HCT116 (cell line): ENCODE data around the gene EIF3J. TPM values are rescaled to one million over a fixed set of nuclear protein-coding genes. Genes with fewer than 3 reads are reported as not detected.

Experiments used
- ATAC-seq: fragments of 200-7000 bp; cut with Tn5 transposase; 2 replicates; pipeline ENCODE4 v1.9.1; 2020; ENCODE audit warnings: mild to moderate bottlenecking, moderate library complexity
- BruUV-seq: library from RNA; stranded (reverse); fragments of 400-500 nt; replicated peaks from 2 replicates; lab custom pipeline; 2021; lab: Mats Ljungman, UMichigan
- CTCF ChIA-PET: fragments of 300-600 bp; sonication (Branson Sonifier 250); formaldehyde crosslinking; loops from one replicate; lab custom pipeline; 2021; ENCODE audit warnings: antibody characterized with exemption; lab: Charles Lee
- POLR2A ChIA-PET: fragments of 300-600, 350-600 bp; sonication (Branson Sonifier 250); formaldehyde crosslinking; loops from one replicate; lab custom pipeline; 2021; ENCODE audit warnings: antibody characterized with exemption; lab: Charles Lee
- RAD21 ChIA-PET, 2 experiments: fragments of 300-600 bp; sonication (Branson Sonifier 250); formaldehyde crosslinking; loops; one replicate each; lab custom pipeline; 2023; ENCODE audit warnings: low total read pairs in 2 of 2; ENCODE audit not compliant: uncharacterized antibody in 2 of 2, unreplicated experiment in 2 of 2, low non-redundant PET in 1 of 2; lab: Charles Lee
- DNase-seq: peaks from one replicate; pipeline ENCODE4 v3.0.0-alpha.2; 2010; ENCODE audit warnings: low read depth, low spot score
- H2AFZ ChIP-seq: fragments of 200-600 bp; shearing (Covaris generic), sonication (generic); 2 replicates; pipeline ENCODE4 v1.6.1; 2017; ENCODE audit warnings: low read depth, mixed run types, mixed read lengths, antibody characterized with exemption, low read length; ENCODE audit not compliant: poor library complexity, severe bottlenecking
- H3K27ac ChIP-seq: 2 replicates; pipeline ENCODE4 v1.5.1; 2012; ENCODE audit warnings: low read depth, low read length
- H3K27me3 ChIP-seq: fragments of 200-600 bp; sonication (generic); 2 replicates; pipeline ENCODE4 v1.6.1; 2016; ENCODE audit warnings: mixed run types, low read length, mixed read lengths; ENCODE audit not compliant: insufficient read depth
- H3K36me3 ChIP-seq, 2 experiments: fragments of 200-500 bp in 1 of 2; fragments of 200-600 bp in 1 of 2; sonication (Bioruptor generic) in 1 of 2; sonication (generic) in 1 of 2; 2 replicates each; pipeline versions ENCODE4 v1.5.1 to v1.6.1; 2014 to 2016; ENCODE audit warnings: low read length in 2 of 2, inconsistent platforms in 1 of 2, mixed read lengths in 1 of 2, mixed run types in 1 of 2; ENCODE audit not compliant: insufficient read depth in 2 of 2, control insufficient read depth in 1 of 2
- H3K4me1 ChIP-seq, 2 experiments: fragments of 200-600 bp in 1 of 2; sonication (generic) in 1 of 2; 2 replicates each; pipeline versions ENCODE4 v1.5.1 to v1.6.1; 2012 to 2017; ENCODE audit warnings: low read length in 2 of 2, inconsistent platforms in 1 of 2, mild to moderate bottlenecking in 1 of 2, mixed read lengths in 1 of 2, mixed run types in 1 of 2, moderate library complexity in 1 of 2; ENCODE audit not compliant: insufficient read depth in 2 of 2, control insufficient read depth in 1 of 2
- H3K4me2 ChIP-seq: fragments of 200-600 bp; sonication (generic); 2 replicates; pipeline ENCODE4 v1.6.1; 2017; ENCODE audit warnings: mixed run types, low read length, mixed read lengths
- H3K4me3 ChIP-seq, 2 experiments: fragments of 200-600 bp in 1 of 2; sonication (generic) in 1 of 2; replicated peaks in 1 of 2; 2 replicates each; pipeline ENCODE4 v1.5.1; 2011 to 2016; ENCODE audit warnings: low read length in 2 of 2, control low read depth in 1 of 2, low read depth in 1 of 2, mild to moderate bottlenecking in 1 of 2, mixed read lengths in 1 of 2, mixed run types in 1 of 2
- H3K79me2 ChIP-seq: fragments of 200-600 bp; sonication (generic); 2 replicates; pipeline ENCODE4 v1.6.1; 2017; ENCODE audit warnings: mild to moderate bottlenecking, mixed run types, low read length, moderate library complexity, mixed read lengths; ENCODE audit not compliant: insufficient read depth
- H3K9ac ChIP-seq: fragments of 200-600 bp; sonication (generic); 2 replicates; pipeline ENCODE4 v1.6.1; 2016; ENCODE audit warnings: low read length, mixed read lengths
- H3K9me2 ChIP-seq: fragments of 200-600 bp; sonication (generic), shearing (Covaris generic); 2 replicates; pipeline ENCODE4 v1.6.1; 2017; ENCODE audit warnings: mixed run types, mild to moderate bottlenecking, moderate library complexity; ENCODE audit not compliant: insufficient read depth
- H3K9me3 ChIP-seq, 2 experiments: fragments of 200-500 bp in 1 of 2; fragments of 200-600 bp in 1 of 2; sonication (Bioruptor generic) in 1 of 2; sonication (generic) in 1 of 2; 2 replicates each; pipeline ENCODE4 v1.6.1; 2014 to 2017; ENCODE audit warnings: low read length in 2 of 2, mixed read lengths in 2 of 2, inconsistent platforms in 1 of 2, low read depth in 1 of 2, mild to moderate bottlenecking in 1 of 2, mixed run types in 1 of 2, moderate library complexity in 1 of 2; ENCODE audit not compliant: control insufficient read depth in 1 of 2, insufficient read depth in 1 of 2
- H4K20me1 ChIP-seq: fragments of 200-600 bp; sonication (generic), shearing (Covaris generic); 2 replicates; pipeline ENCODE4 v1.6.1; 2017; ENCODE audit warnings: mixed run types, mild to moderate bottlenecking, moderate library complexity; ENCODE audit not compliant: insufficient read depth
- ATF3 ChIP-seq: IDR thresholded peaks from 2 replicates; pipeline ENCODE4 v1.6.1; 2012
- CTCF ChIP-seq, 3 experiments: fragments of 200-600 bp in 1 of 3; sonication (generic) in 1 of 3; IDR thresholded peaks in 2 of 3; conservative IDR thresholded peaks in 1 of 3; 2 replicates each; pipeline ENCODE4 v1.5.1; 2012 to 2017; ENCODE audit warnings: low read depth in 2 of 3, low read length in 2 of 3, antibody characterized with exemption in 1 of 3, borderline replicate concordance in 1 of 3, control low read depth in 1 of 3, mild to moderate bottlenecking in 1 of 3, mixed read lengths in 1 of 3, mixed run types in 1 of 3, moderate library complexity in 1 of 3; ENCODE audit not compliant: insufficient read depth in 1 of 3
- EZH2 ChIP-seq: fragments of 200-600 bp; sonication (generic); IDR thresholded peaks from 2 replicates; pipeline ENCODE4 v1.6.1; 2017; ENCODE audit warnings: antibody characterized with exemption, mixed run types
- EZH2phosphoT487 ChIP-seq: fragments of 200-600 bp; IDR thresholded peaks from 2 replicates; pipeline ENCODE4 v1.6.1; 2018; ENCODE audit warnings: antibody characterized with exemption, borderline replicate concordance
- MAX ChIP-seq: IDR thresholded peaks from 2 replicates; pipeline ENCODE4 v1.6.1; 2012
- POLR2A ChIP-seq: IDR thresholded peaks from 2 replicates; pipeline ENCODE4 v1.7.0; 2011; ENCODE audit warnings: borderline replicate concordance; ENCODE audit not compliant: insufficient read depth, insufficient read length; ENCODE audit errors: extremely low read depth
- RAD21 ChIP-seq: IDR thresholded peaks from 2 replicates; pipeline ENCODE4 v1.6.1; 2012; ENCODE audit warnings: low read depth, mild to moderate bottlenecking
- REST ChIP-seq: IDR thresholded peaks from 2 replicates; pipeline ENCODE4 v1.6.1; 2012; ENCODE audit warnings: low read depth
- SIN3A ChIP-seq: IDR thresholded peaks from 2 replicates; pipeline ENCODE4 v1.6.1; 2012; ENCODE audit warnings: low read depth
- SP1 ChIP-seq: IDR thresholded peaks from 2 replicates; pipeline ENCODE4 v1.6.1; 2012; ENCODE audit warnings: low read depth
- SRF ChIP-seq: IDR thresholded peaks from 2 replicates; pipeline ENCODE4 v1.6.1; 2012; ENCODE audit warnings: low read depth
- TCF7L2 ChIP-seq: IDR thresholded peaks from 2 replicates; pipeline ENCODE4 v1.7.0; 2011; ENCODE audit warnings: borderline replicate concordance, inconsistent platforms; ENCODE audit not compliant: insufficient read depth, insufficient read length; ENCODE audit errors: extremely low read depth
- YY1 ChIP-seq: IDR thresholded peaks from 2 replicates; pipeline ENCODE4 v1.6.1; 2011; ENCODE audit warnings: low read length, low read depth, moderate library complexity, mild to moderate bottlenecking; ENCODE audit not compliant: insufficient replicate concordance; ENCODE audit errors: extremely low read depth
- ZBTB33 ChIP-seq: IDR thresholded peaks from 2 replicates; pipeline ENCODE4 v1.6.1; 2011; ENCODE audit warnings: mild to moderate bottlenecking, low read length, moderate library complexity; ENCODE audit not compliant: insufficient replicate concordance; ENCODE audit errors: extremely low read depth
- ZFX ChIP-seq: fragments of 450-650 bp; IDR thresholded peaks from 2 replicates; pipeline ENCODE4 v1.6.1; 2017
- intact Hi-C: fragments of 100-400 bp; cut with micrococcal nuclease; formaldehyde crosslinking; loops from 2 replicates; pipeline ENCODE4 v1.10.0; 2022
- total RNA-seq: library from RNA; stranded (reverse); gene quantifications from one replicate; pipeline ENCODE4 v1.2.1, GENCODE V29; 2021; ENCODE audit not compliant: unreplicated experiment

The EIF3J gene
- total RNA-seq, 1 experiment from 2014 or later, result 68.6 TPM

GRCh38 chr15:44569316-44569715 lies 32.4 kb downstream of the EIF3J start:
- H3K27me3 ChIP-seq, result no peaks in the 10 kb centered on the region
- intact Hi-C loops, result no loop called here
- H4K20me1 ChIP-seq, result no peaks in the 10 kb centered on the region
- TSS peak; percentile 24 for BruUV-seq
- POLR2A ChIA-PET, result interaction anchor here (0.7 kb wide), 1 partner anchor 1059 kb away, joined by 3 read pairs; no protein-coding TSS in a partner anchor
- no peak for ATAC-seq
- H3K27ac ChIP-seq, result no peak overlapping the region
- H3K79me2 ChIP-seq, result no peaks in the 10 kb centered on the region
- CTCF ChIA-PET, result no interaction called here
- H3K9me3 ChIP-seq, result peaks cover 2 to 8% of the 10 kb centered on the region in 2 experiments; a peak in 2 of 4 replicates
- H3K9me2 ChIP-seq, result no peaks in the 10 kb centered on the region
- no peak overlapping the region for H3K4me2 ChIP-seq
- no peak overlapping the region for H3K4me3 ChIP-seq
- RAD21 ChIA-PET, result no interaction called here
- no peak for TF ChIP-seq CTCF (IDR thresholded peaks at IDR 0.05 in 2 of 3, conservative IDR thresholded peaks at IDR 0.05 in 1 of 3; ENCODE audit: borderline replicate concordance in 1 of 3, insufficient read depth in 1 of 3, low read depth in 2 of 3, low read length in 2 of 3)
- TF ChIP-seq EZH2phosphoT487, result no peak
- TF ChIP-seq TCF7L2, result no peak
- TF ChIP-seq ATF3, result no peak
- TF ChIP-seq MAX, result no peak
- no peak for TF ChIP-seq REST
- no peak for TF ChIP-seq YY1
- no peak for TF ChIP-seq POLR2A
- no peak for TF ChIP-seq SP1
- TF ChIP-seq RAD21, result no peak
- no peak for TF ChIP-seq SRF
- TF ChIP-seq EZH2, result no peak
- no peak for TF ChIP-seq ZFX
- no peak for TF ChIP-seq ZBTB33
- TF ChIP-seq SIN3A, result no peak
- peaks cover 18 to 30% of the 10 kb centered on the region in 2 experiments for H3K36me3 ChIP-seq
- H2AFZ ChIP-seq, result no peak overlapping the region
- no peak for DNase-seq
- H3K4me1 ChIP-seq, result no peaks in the 10 kb centered on the region
- no peak overlapping the region for H3K9ac ChIP-seq
